K562 (cell line): ENCODE data around the gene LMAN2. TPM values are rescaled to one million over a fixed set of nuclear protein-coding genes. Genes with fewer than 3 reads are reported as not detected.
A peak's percentile ranks its signal among the peaks of the same experiment; 100 is the strongest.

Experiments
- CBX2 ChIP-seq: fragments of 200-600 bp; sonication (generic); IDR thresholded peaks from one replicate; pipeline ENCODE4 v1.6.1; 2012; ENCODE audit warnings: mild to moderate bottlenecking, low read length, inconsistent platforms; ENCODE audit not compliant: insufficient read depth, poor library complexity, severe bottlenecking
- CTCF ChIP-seq, 3 experiments: IDR thresholded peaks in 2 of 3; conservative IDR thresholded peaks in 1 of 3; 2 replicates each; pipeline ENCODE4 v1.5.1; 2011 to 2012; ENCODE audit warnings: low read length in 3 of 3, mild to moderate bottlenecking in 3 of 3, control low read depth in 2 of 3, improper control_type of control experiment in 1 of 3, inconsistent platforms in 1 of 3, low read depth in 1 of 3, mixed read lengths in 1 of 3, moderate library complexity in 1 of 3; ENCODE audit not compliant: insufficient read depth in 2 of 3
- FOXK1 ChIP-seq: sonication (generic); formaldehyde crosslinking; IDR thresholded peaks from 2 replicates; pipeline ENCODE4 v1.8.0; 2022; ENCODE audit warnings: missing genetic modification reagents, mild to moderate bottlenecking, borderline replicate concordance
- MNT ChIP-seq, 2 experiments: fragments of 450-650 bp; conservative IDR thresholded peaks; 2 replicates each; pipeline ENCODE4 v1.6.1; 2017; ENCODE audit warnings: mild to moderate bottlenecking in 2 of 2, moderate library complexity in 2 of 2
- NFE2 ChIP-seq: IDR thresholded peaks from 2 replicates; pipeline ENCODE4 v1.6.1; 2014; ENCODE audit warnings: antibody characterized with exemption, low read depth
- POU5F1 ChIP-seq: fragments of 150-350 bp; IDR thresholded peaks from 2 replicates; pipeline ENCODE4 v1.6.1; 2014; ENCODE audit warnings: borderline replicate concordance, low read length, low read depth, mild to moderate bottlenecking; ENCODE audit not compliant: partially characterized antibody
- RAD21 ChIP-seq, 2 experiments: fragments of 250-450 bp in 1 of 2; fragments of 450-650 bp in 1 of 2; sonication (Bioruptor Pico) in 1 of 2; formaldehyde crosslinking in 1 of 2; IDR thresholded peaks in 1 of 2; conservative IDR thresholded peaks in 1 of 2; 2 replicates each; pipeline versions ENCODE4 v1.4.0 to v1.8.0; 2020 to 2022; ENCODE audit warnings: mild to moderate bottlenecking in 2 of 2, moderate library complexity in 1 of 2
- REST ChIP-seq, 2 experiments: fragments of 450-650 bp; formaldehyde crosslinking in 1 of 2; IDR thresholded peaks; 2 replicates each; pipeline versions ENCODE4 v1.4.0 to v1.6.1; 2014 to 2020; ENCODE audit warnings: mild to moderate bottlenecking in 2 of 2, borderline replicate concordance in 1 of 2, low read depth in 1 of 2
- SMAD3 ChIP-seq: fragments of 450-650 bp; formaldehyde crosslinking; conservative IDR thresholded peaks from 2 replicates; pipeline ENCODE4 v1.4.0; 2020; ENCODE audit warnings: mild to moderate bottlenecking
- ZBTB5 ChIP-seq: fragments of 450-650 bp; IDR thresholded peaks from 2 replicates; pipeline ENCODE4 v1.6.1; 2017; ENCODE audit warnings: antibody characterized with exemption
- polyA plus RNA-seq, 8 experiments: library from polyadenylated mRNA; depleted of rRNA in 4 of 8; stranded (reverse) in 5 of 8; unstranded in 3 of 8; fragments of >200 nt; fragmentation: Nextera tagmentation in 2 of 8; fragmentation: Illumina TruSeq in 1 of 8; extraction: Ambion mirVana in 2 of 8; extraction: Trizol in 1 of 8; gene quantifications; 2 replicates each; pipeline versions ENCODE4 v1.2.1 to v1.2.3, GENCODE V29; 2011 to 2014; ENCODE audit warnings: inconsistent platforms in 1 of 8, missing spikeins in 1 of 8
- total RNA-seq, 7 experiments: library from RNA; depleted of rRNA in 6 of 7; stranded (reverse); fragments of >200 nt in 6 of 7; fragmentation: Illumina TruSeq in 2 of 7; extraction: Trizol in 2 of 7; gene quantifications; 2 replicates each; pipeline versions ENCODE4 v1.2.1 to v1.2.3, GENCODE V29; 2011 to 2021; ENCODE audit warnings: low replicate concordance in 1 of 7

LMAN2 gene
- total and polyA plus RNA-seq, 9 of the 15 experiments (the other 6 are each of a cell fraction or from before 2014, with no cell fraction given): 2.7 to 254 (median 136) TPM

- peak; percentile 24 to 72; a peak in 3 of 4 replicates for TF ChIP-seq RAD21 (CRISPR knock-in tag; conservative IDR thresholded peaks at IDR 0.05 in 1 of 2, IDR thresholded peaks at IDR 0.05 in 1 of 2)
- peak; percentile 93 to 98 (median 94) for TF ChIP-seq CTCF (IDR thresholded peaks at IDR 0.05 in 2 of 3, conservative IDR thresholded peaks at IDR 0.05 in 1 of 3; ENCODE audit: insufficient read depth in 2 of 3, low read depth in 1 of 3, low read length in 3 of 3)
- no peak for TF ChIP-seq SMAD3 (CRISPR knock-in tag)
- TF ChIP-seq POU5F1: peak; percentile 12
- TF ChIP-seq ZBTB5: no peak
- peak in 1 of 2 experiments; percentile 38; a peak in 1 of 4 replicates for TF ChIP-seq MNT (conservative IDR thresholded peaks at IDR 0.05)
- TF ChIP-seq FOXK1: 0 out of 2 replicates have a peak, but pooled peaks have one; percentile 43
- peak; percentile 30; the same call in 1 of the 2 replicates for TF ChIP-seq REST (IDR thresholded peaks at IDR 0.05; ENCODE audit: borderline replicate concordance)
- TF ChIP-seq REST (CRISPR knock-in tag; IDR thresholded peaks at IDR 0.05; ENCODE audit: low read depth): no peak
- peak; percentile 42; the same call in 1 of the 2 replicates for TF ChIP-seq NFE2
- TF ChIP-seq CBX2: no peak
Measured at GRCh38 chr5:177309351-177310191, 41.9 kb downstream of the LMAN2 start (continued).
